HepG2 (cell line): ENCODE results near the gene SIKE1. TPM values are rescaled to one million over a fixed set of nuclear protein-coding genes. Genes with fewer than 3 reads are reported as not detected.

Source experiments
- ATF7 ChIP-seq, 2 experiments: fragments of 450-650 bp in 1 of 2; sonication (generic) in 1 of 2; formaldehyde crosslinking in 1 of 2; IDR thresholded peaks; 2 replicates each; pipeline versions ENCODE4 v1.4.0 to v1.6.1; 2016 to 2020; ENCODE audit warnings: antibody characterized with exemption in 1 of 2, mild to moderate bottlenecking in 1 of 2, missing genetic modification reagents in 1 of 2
- CC2D1A ChIP-seq: sonication (generic); formaldehyde crosslinking; IDR thresholded peaks from 2 replicates; pipeline ENCODE4 v1.8.1; 2023; ENCODE audit warnings: mild to moderate bottlenecking, missing genetic modification reagents
- FOXK1 ChIP-seq: sonication (generic); formaldehyde crosslinking; IDR thresholded peaks from 2 replicates; pipeline ENCODE4 v1.4.0; 2020; ENCODE audit warnings: low read depth, missing genetic modification reagents, borderline replicate concordance
- KDM3A ChIP-seq: IDR thresholded peaks from 2 replicates; pipeline ENCODE4 v1.6.1; 2018; ENCODE audit warnings: low read depth, missing compliant biosample characterization
- LCORL ChIP-seq, 2 experiments: fragments of 450-650 bp in 1 of 2; sonication (generic) in 1 of 2; formaldehyde crosslinking in 1 of 2; IDR thresholded peaks; 2 replicates each; pipeline versions ENCODE4 v1.5.0 to v1.6.1; 2017 to 2020; ENCODE audit warnings: antibody characterized with exemption in 1 of 2, missing genetic modification reagents in 1 of 2
- SAFB2 ChIP-seq: sonication (generic); formaldehyde crosslinking; IDR thresholded peaks from 2 replicates; pipeline ENCODE4 v1.5.1; 2020; ENCODE audit warnings: missing genetic modification reagents, low read depth, mild to moderate bottlenecking, borderline replicate concordance
- SRY ChIP-seq: sonication (generic); formaldehyde crosslinking; IDR thresholded peaks from 2 replicates; pipeline ENCODE4 v1.8.0; 2022; ENCODE audit warnings: mild to moderate bottlenecking, missing genetic modification reagents
- TAF15 ChIP-seq: fragments of 200-400 bp; formaldehyde crosslinking; IDR thresholded peaks from one replicate; pipeline ENCODE4 v1.6.1; 2018; ENCODE audit warnings: mild to moderate bottlenecking, low read depth, low read length; ENCODE audit not compliant: poor library complexity, severe bottlenecking
- ZFP62 ChIP-seq: sonication (generic); formaldehyde crosslinking; IDR thresholded peaks from 2 replicates; pipeline ENCODE4 v1.4.0; 2020; ENCODE audit warnings: missing genetic modification reagents
- ZMAT3 ChIP-seq: sonication (generic); formaldehyde crosslinking; conservative IDR thresholded peaks from 2 replicates; pipeline ENCODE4 v1.7.0; 2021; ENCODE audit warnings: missing genetic modification reagents
- ZNF616 ChIP-seq: sonication (generic); formaldehyde crosslinking; IDR thresholded peaks from 2 replicates; pipeline ENCODE4 v1.5.0; 2020; ENCODE audit warnings: low read depth, mild to moderate bottlenecking, missing genetic modification reagents
- polyA plus RNA-seq, 8 experiments: library from polyadenylated mRNA; depleted of rRNA in 3 of 8; stranded (reverse) in 7 of 8; unstranded in 1 of 8; fragments of >200 nt; fragmentation: Illumina TruSeq in 4 of 8; extraction: Trizol in 4 of 8; gene quantifications; 2 replicates each; pipeline versions ENCODE4 v1.2.1 to v1.2.3, GENCODE V29; 2011 to 2016; ENCODE audit warnings: low read depth in 4 of 8, missing spikeins in 1 of 8, mixed read lengths in 1 of 8; ENCODE audit not compliant: insufficient read depth in 1 of 8
- total RNA-seq, 5 experiments: library from RNA; depleted of rRNA; stranded (reverse); fragments of >200 nt; fragmentation: Illumina TruSeq; extraction: Trizol; gene quantifications; 2 replicates each; pipeline ENCODE4 v1.2.3, GENCODE V29; 2016; ENCODE audit warnings: low read depth in 1 of 5
- TF ChIP-seq, protein P1 (sequence below): sonication (generic); formaldehyde crosslinking; IDR thresholded peaks from 2 replicates; pipeline ENCODE4 v1.5.0; 2020; ENCODE audit warnings: mild to moderate bottlenecking, missing genetic modification reagents
- TF ChIP-seq, protein P2 (sequence below): sonication (generic); formaldehyde crosslinking; IDR thresholded peaks from 2 replicates; pipeline ENCODE4 v1.9.0; 2021; ENCODE audit warnings: missing genetic modification reagents, borderline replicate concordance
- TF ChIP-seq, protein P3 (sequence below): sonication (generic); formaldehyde crosslinking; IDR thresholded peaks from 2 replicates; pipeline ENCODE4 v1.8.1; 2023; ENCODE audit warnings: mild to moderate bottlenecking, moderate library complexity, missing genetic modification reagents
- TF ChIP-seq, protein P4 (sequence below): sonication (generic); formaldehyde crosslinking; IDR thresholded peaks from 2 replicates; pipeline ENCODE4 v1.9.0; 2021; ENCODE audit warnings: missing genetic modification reagents, borderline replicate concordance
- TF ChIP-seq, protein P5 (sequence below), 2 experiments: fragments of 450-650 bp in 1 of 2; sonication (generic) in 1 of 2; formaldehyde crosslinking; IDR thresholded peaks; 2 replicates each; pipeline versions ENCODE4 v1.5.0 to v1.8.0; 2020 to 2022; ENCODE audit warnings: mild to moderate bottlenecking in 1 of 2, missing genetic modification reagents in 1 of 2
- TF ChIP-seq, protein P6 (sequence below): IDR thresholded peaks from 2 replicates; pipeline ENCODE4 v1.6.1; 2016; ENCODE audit warnings: low read depth, control low read depth

Gene SIKE1
- total and polyA plus RNA-seq, 2 of the 13 experiments (the other 11 are each of a cell fraction or from before 2014, with no cell fraction given) = 36.5 to 58.4 TPM

DNA sequence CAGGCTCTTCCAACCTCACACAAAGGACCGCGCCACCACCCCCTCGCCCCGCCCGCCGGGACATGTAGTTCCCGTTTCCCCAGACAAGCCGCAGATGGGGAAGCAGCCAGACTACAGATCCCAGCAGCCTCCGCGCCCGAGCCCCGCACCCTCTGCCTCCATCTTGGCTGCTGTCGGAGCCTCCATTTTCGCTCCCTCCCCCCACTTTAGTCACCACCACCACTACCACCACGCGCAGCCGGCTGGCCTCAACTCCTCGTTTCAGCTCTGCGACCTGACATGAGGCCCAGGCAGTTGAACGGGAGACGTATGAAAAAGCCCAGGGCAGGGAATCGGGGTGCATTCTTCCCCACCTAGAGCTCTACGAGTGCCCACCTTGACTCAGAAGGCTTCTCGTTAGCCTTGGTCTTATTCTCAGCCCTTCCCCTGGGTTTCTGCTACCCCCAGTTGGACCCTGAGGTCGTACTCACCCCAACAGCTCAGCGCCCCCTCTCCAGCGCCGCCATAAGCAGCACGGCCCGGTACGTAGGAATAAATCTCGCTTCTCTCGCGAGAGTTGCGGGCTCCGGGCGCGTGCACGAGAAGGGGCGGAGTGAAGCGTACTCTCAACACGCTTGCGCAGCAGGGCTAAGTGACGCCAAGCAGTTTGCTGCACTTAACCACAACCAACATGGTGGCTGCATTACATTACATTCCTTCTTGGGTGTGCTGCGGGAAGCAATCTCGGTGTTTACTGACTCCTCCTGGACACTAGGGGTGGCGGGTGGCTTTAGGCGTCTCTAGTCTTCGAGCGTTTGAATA is 22.8 kb downstream of the SIKE1 start, which contains the start of gene CSDE1 (continued):
- TF ChIP-seq, protein P1, sequence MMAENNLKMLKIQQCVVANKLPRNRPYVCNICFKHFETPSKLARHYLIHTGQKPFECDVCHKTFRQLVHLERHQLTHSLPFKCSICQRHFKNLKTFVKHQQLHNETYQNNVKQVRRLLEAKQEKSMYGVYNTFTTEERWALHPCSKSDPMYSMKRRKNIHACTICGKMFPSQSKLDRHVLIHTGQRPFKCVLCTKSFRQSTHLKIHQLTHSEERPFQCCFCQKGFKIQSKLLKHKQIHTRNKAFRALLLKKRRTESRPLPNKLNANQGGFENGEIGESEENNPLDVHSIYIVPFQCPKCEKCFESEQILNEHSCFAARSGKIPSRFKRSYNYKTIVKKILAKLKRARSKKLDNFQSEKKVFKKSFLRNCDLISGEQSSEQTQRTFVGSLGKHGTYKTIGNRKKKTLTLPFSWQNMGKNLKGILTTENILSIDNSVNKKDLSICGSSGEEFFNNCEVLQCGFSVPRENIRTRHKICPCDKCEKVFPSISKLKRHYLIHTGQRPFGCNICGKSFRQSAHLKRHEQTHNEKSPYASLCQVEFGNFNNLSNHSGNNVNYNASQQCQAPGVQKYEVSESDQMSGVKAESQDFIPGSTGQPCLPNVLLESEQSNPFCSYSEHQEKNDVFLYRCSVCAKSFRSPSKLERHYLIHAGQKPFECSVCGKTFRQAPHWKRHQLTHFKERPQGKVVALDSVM = peak; percentile 83
- TF ChIP-seq ZFP62 (CRISPR knock-in tag) (no peak), FOXK1 (CRISPR knock-in tag) (peak; percentile 61; the same call in 1 of the 2 replicates), TAF15 (peak; percentile 54), ZNF616 (no peak; the same call in 1 of the 2 replicates), ATF7 (IDR thresholded peaks at IDR 0.05) (no peak), ATF7 (CRISPR knock-in tag; IDR thresholded peaks at IDR 0.05) (no peak), CC2D1A (CRISPR knock-in tag) (no peak), SRY (CRISPR knock-in tag) (peak; percentile 65), LCORL (IDR thresholded peaks at IDR 0.05) (no peak), LCORL (CRISPR knock-in tag; IDR thresholded peaks at IDR 0.05) (0 out of 2 replicates have a peak, but pooled peaks have one; percentile 52), ZMAT3 (CRISPR knock-in tag) (peak; percentile 35; the same call in 1 of the 2 replicates), KDM3A (CRISPR knock-in tag) (0 out of 2 replicates have a peak, but pooled peaks have one; percentile 13), SAFB2 (CRISPR knock-in tag) (no peak)
- TF ChIP-seq, protein P2, sequence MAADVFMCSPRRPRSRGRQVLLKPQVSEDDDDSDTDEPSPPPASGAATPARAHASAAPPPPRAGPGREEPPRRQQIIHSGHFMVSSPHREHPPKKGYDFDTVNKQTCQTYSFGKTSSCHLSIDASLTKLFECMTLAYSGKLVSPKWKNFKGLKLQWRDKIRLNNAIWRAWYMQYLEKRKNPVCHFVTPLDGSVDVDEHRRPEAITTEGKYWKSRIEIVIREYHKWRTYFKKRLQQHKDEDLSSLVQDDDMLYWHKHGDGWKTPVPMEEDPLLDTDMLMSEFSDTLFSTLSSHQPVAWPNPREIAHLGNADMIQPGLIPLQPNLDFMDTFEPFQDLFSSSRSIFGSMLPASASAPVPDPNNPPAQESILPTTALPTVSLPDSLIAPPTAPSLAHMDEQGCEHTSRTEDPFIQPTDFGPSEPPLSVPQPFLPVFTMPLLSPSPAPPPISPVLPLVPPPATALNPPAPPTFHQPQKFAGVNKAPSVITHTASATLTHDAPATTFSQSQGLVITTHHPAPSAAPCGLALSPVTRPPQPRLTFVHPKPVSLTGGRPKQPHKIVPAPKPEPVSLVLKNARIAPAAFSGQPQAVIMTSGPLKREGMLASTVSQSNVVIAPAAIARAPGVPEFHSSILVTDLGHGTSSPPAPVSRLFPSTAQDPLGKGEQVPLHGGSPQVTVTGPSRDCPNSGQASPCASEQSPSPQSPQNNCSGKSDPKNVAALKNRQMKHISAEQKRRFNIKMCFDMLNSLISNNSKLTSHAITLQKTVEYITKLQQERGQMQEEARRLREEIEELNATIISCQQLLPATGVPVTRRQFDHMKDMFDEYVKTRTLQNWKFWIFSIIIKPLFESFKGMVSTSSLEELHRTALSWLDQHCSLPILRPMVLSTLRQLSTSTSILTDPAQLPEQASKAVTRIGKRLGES (CRISPR knock-in tag) = no peak
- TF ChIP-seq, protein P3, sequence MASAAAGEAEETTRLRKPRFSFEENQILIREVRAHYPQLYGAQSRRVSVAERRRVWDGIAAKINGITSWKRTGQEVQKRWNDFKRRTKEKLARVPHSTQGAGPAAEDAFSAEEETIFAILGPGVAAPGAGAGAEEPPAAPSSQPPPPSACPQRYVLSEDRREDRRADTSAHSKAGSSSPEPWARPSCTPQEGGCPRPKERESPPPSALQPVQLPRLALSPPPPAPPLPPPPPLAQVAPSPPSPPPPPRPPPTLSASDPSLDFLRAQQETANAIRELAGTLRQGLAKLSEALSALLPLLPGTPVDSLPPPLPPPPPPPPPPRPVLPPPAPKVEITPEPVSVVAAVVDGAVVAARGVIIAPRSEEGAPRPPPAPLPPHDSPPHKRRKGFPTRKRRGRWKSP (CRISPR knock-in tag) = no peak
- TF ChIP-seq, protein P4, sequence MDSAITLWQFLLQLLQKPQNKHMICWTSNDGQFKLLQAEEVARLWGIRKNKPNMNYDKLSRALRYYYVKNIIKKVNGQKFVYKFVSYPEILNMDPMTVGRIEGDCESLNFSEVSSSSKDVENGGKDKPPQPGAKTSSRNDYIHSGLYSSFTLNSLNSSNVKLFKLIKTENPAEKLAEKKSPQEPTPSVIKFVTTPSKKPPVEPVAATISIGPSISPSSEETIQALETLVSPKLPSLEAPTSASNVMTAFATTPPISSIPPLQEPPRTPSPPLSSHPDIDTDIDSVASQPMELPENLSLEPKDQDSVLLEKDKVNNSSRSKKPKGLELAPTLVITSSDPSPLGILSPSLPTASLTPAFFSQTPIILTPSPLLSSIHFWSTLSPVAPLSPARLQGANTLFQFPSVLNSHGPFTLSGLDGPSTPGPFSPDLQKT (CRISPR knock-in tag) = no peak
- TF ChIP-seq, protein P5, sequence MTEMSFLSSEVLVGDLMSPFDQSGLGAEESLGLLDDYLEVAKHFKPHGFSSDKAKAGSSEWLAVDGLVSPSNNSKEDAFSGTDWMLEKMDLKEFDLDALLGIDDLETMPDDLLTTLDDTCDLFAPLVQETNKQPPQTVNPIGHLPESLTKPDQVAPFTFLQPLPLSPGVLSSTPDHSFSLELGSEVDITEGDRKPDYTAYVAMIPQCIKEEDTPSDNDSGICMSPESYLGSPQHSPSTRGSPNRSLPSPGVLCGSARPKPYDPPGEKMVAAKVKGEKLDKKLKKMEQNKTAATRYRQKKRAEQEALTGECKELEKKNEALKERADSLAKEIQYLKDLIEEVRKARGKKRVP (CRISPR knock-in tag; IDR thresholded peaks at IDR 0.05) = peak in 1 of 2 experiments; percentile 55; a peak in 1 of 4 replicates
- TF ChIP-seq, protein P6, sequence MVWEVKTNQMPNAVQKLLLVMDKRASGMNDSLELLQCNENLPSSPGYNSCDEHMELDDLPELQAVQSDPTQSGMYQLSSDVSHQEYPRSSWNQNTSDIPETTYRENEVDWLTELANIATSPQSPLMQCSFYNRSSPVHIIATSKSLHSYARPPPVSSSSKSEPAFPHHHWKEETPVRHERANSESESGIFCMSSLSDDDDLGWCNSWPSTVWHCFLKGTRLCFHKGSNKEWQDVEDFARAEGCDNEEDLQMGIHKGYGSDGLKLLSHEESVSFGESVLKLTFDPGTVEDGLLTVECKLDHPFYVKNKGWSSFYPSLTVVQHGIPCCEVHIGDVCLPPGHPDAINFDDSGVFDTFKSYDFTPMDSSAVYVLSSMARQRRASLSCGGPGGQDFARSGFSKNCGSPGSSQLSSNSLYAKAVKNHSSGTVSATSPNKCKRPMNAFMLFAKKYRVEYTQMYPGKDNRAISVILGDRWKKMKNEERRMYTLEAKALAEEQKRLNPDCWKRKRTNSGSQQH = peak; percentile 92
